Measurements from ENCODE around the gene GABRG3. TPM values are rescaled to one million over a fixed set of nuclear protein-coding genes. Genes with fewer than 3 reads are reported as not detected.

Gene GABRG3
- total and polyA plus RNA-seq, 2 donors from 2014 or later: not detected

- Histone ChIP-seq H3K36me3 (ENCODE audit: control insufficient read depth in 2 of 3, insufficient read depth in 3 of 3, low read length in 3 of 3) (no peaks in the 10 kb centered on the region), H3K4me1 (ENCODE audit: control insufficient read depth in 2 of 3, insufficient read depth in 2 of 3, low read depth in 1 of 3, low read length in 3 of 3) (no peaks in the 10 kb centered on the region), H3K4me3 (ENCODE audit: low read length in 3 of 3) (no peak overlapping the region), H3K9ac (ENCODE audit: low read length in 3 of 3) (no peak overlapping the region), H3K9me3 (ENCODE audit: control insufficient read depth in 2 of 3, insufficient read depth in 1 of 3, low read length in 3 of 3) (no peaks in the 10 kb centered on the region), H3K27me3 (ENCODE audit: control insufficient read depth, insufficient read depth, low read length) (no peaks in the 10 kb centered on the region), H3K27ac (ENCODE audit: low read depth in 2 of 2, low read length in 2 of 2) (no peak overlapping the region)
- intact Hi-C loops (cut with DNase I): no loop called here
- no peak for DNase-seq
- no peak for TF ChIP-seq CTCF (IDR thresholded peaks at IDR 0.05; ENCODE audit: borderline replicate concordance, extremely low read depth, insufficient read depth)
- no peak for FAIRE-seq
Observed at GRCh38 chr15:27238707-27239423, 267.9 kb downstream of the GABRG3 start.

GRCh38 chr15:27241943-27242342, 271.0 kb downstream of the GABRG3 start:
- no peak for TF ChIP-seq CTCF (IDR thresholded peaks at IDR 0.05; ENCODE audit: borderline replicate concordance, extremely low read depth, insufficient read depth)
- intact Hi-C loops (cut with DNase I): no loop called here
- H3K27ac ChIP-seq (ENCODE audit: low read depth in 2 of 2, low read length in 2 of 2): no peak overlapping the region
- no peaks in the 10 kb centered on the region for H3K27me3 ChIP-seq (ENCODE audit: control insufficient read depth, insufficient read depth, low read length)
- no peaks in the 10 kb centered on the region for H3K36me3 ChIP-seq (ENCODE audit: control insufficient read depth in 2 of 3, insufficient read depth in 3 of 3, low read length in 3 of 3)
- FAIRE-seq: no peak
- H3K9ac ChIP-seq (ENCODE audit: low read length in 3 of 3): no peak overlapping the region
- no peaks in the 10 kb centered on the region for H3K9me3 ChIP-seq (ENCODE audit: control insufficient read depth in 2 of 3, insufficient read depth in 1 of 3, low read length in 3 of 3)
- H3K4me1 ChIP-seq (ENCODE audit: control insufficient read depth in 2 of 3, insufficient read depth in 2 of 3, low read depth in 1 of 3, low read length in 3 of 3): no peaks in the 10 kb centered on the region
- DNase-seq: peak in 1 of 5 donors; percentile 18
- no peak overlapping the region for H3K4me3 ChIP-seq (ENCODE audit: low read length in 3 of 3)

GRCh38 chr15:27244047-27244446, 273.1 kb downstream of the GABRG3 start:
- Histone ChIP-seq H3K9me3 (ENCODE audit: control insufficient read depth in 2 of 3, insufficient read depth in 1 of 3, low read length in 3 of 3) (no peaks in the 10 kb centered on the region), H3K27me3 (ENCODE audit: control insufficient read depth, insufficient read depth, low read length) (no peaks in the 10 kb centered on the region), H3K4me3 (ENCODE audit: low read length in 3 of 3) (no peak overlapping the region), H3K36me3 (ENCODE audit: control insufficient read depth in 2 of 3, insufficient read depth in 3 of 3, low read length in 3 of 3) (no peaks in the 10 kb centered on the region), H3K4me1 (ENCODE audit: control insufficient read depth in 2 of 3, insufficient read depth in 2 of 3, low read depth in 1 of 3, low read length in 3 of 3) (no peaks in the 10 kb centered on the region), H3K9ac (ENCODE audit: low read length in 3 of 3) (no peak overlapping the region), H3K27ac (ENCODE audit: low read depth in 2 of 2, low read length in 2 of 2) (no peak overlapping the region)
- FAIRE-seq: no peak
- intact Hi-C loops (cut with DNase I): no loop called here
- TF ChIP-seq CTCF (IDR thresholded peaks at IDR 0.05; ENCODE audit: borderline replicate concordance, extremely low read depth, insufficient read depth): no peak
- no peak for DNase-seq

GRCh38 chr15:27248251-27248650, 277.3 kb downstream of the GABRG3 start:
- H3K27ac ChIP-seq (ENCODE audit: low read depth in 2 of 2, low read length in 2 of 2): no peak overlapping the region
- H3K27me3 ChIP-seq (ENCODE audit: control insufficient read depth, insufficient read depth, low read length): no peaks in the 10 kb centered on the region
- FAIRE-seq (no peak), DNase-seq (no peak)
- H3K9ac ChIP-seq (ENCODE audit: low read length in 3 of 3): no peak overlapping the region
- intact Hi-C loops (cut with DNase I): no loop called here
- H3K4me1 ChIP-seq (ENCODE audit: control insufficient read depth in 2 of 3, insufficient read depth in 2 of 3, low read depth in 1 of 3, low read length in 3 of 3): no peaks in the 10 kb centered on the region
- no peak for TF ChIP-seq CTCF (IDR thresholded peaks at IDR 0.05; ENCODE audit: borderline replicate concordance, extremely low read depth, insufficient read depth)
- no peaks in the 10 kb centered on the region for H3K9me3 ChIP-seq (ENCODE audit: control insufficient read depth in 2 of 3, insufficient read depth in 1 of 3, low read length in 3 of 3)
- H3K36me3 ChIP-seq (ENCODE audit: control insufficient read depth in 2 of 3, insufficient read depth in 3 of 3, low read length in 3 of 3): no peaks in the 10 kb centered on the region
- H3K4me3 ChIP-seq (ENCODE audit: low read length in 3 of 3): no peak overlapping the region
